H1 (cell line): ENCODE measurements around the gene ASGR2. TPM values are rescaled to one million over a fixed set of nuclear protein-coding genes. Genes with fewer than 3 reads are reported as not detected.

Experiments used
- CTCF ChIA-PET: fragments of 300-600 bp; sonication (Branson Sonifier 250); formaldehyde crosslinking; loops from one replicate; lab custom pipeline; 2021; ENCODE audit not compliant: partially characterized antibody; lab: Charles Lee
- POLR2A ChIA-PET: fragments of 300-600 bp; sonication (Branson Sonifier 250); formaldehyde crosslinking; loops from one replicate; lab custom pipeline; 2021; ENCODE audit warnings: inconsistent platforms; ENCODE audit not compliant: partially characterized antibody; lab: Charles Lee
- DNase-seq, 2 experiments: peaks; one replicate each; pipeline versions ENCODE4 v3.0.0 to v3.0.0-alpha.2; 2010 to 2022; ENCODE audit warnings: low spot score in 2 of 2, low read depth in 1 of 2, mixed read lengths in 1 of 2
- FAIRE-seq: peaks from 2 replicates; lab custom pipeline; 2011; peaks lifted over from hg19 to GRCh38; lab: Jason Lieb, UNC
- H2AFZ ChIP-seq: 2 replicates; pipeline ENCODE4 v1.8.1; 2012; ENCODE audit warnings: low read length, inconsistent platforms
- H2AK5ac ChIP-seq: 2 replicates; pipeline ENCODE4 v1.6.1; 2013; ENCODE audit warnings: low read depth, low read length
- H2BK120ac ChIP-seq: replicated peaks from 2 replicates; pipeline ENCODE3; 2013; ENCODE audit warnings: low read depth, low read length, inconsistent platforms
- H2BK12ac ChIP-seq: 2 replicates; pipeline ENCODE4 v1.6.1; 2013; ENCODE audit warnings: low read depth, low read length
- H2BK15ac ChIP-seq: 2 replicates; pipeline ENCODE4 v1.6.1; 2013; ENCODE audit warnings: low read length
- H2BK20ac ChIP-seq: 2 replicates; pipeline ENCODE4 v1.6.1; 2013; ENCODE audit warnings: low read length
- H2BK5ac ChIP-seq: 2 replicates; pipeline ENCODE4 v1.6.1; 2013; ENCODE audit warnings: low read depth, low read length
- H3K14ac ChIP-seq: 2 replicates; pipeline ENCODE4 v1.6.1; 2013; ENCODE audit warnings: inconsistent platforms; ENCODE audit not compliant: insufficient read length
- H3K18ac ChIP-seq: 2 replicates; pipeline ENCODE4 v1.6.1; 2013; ENCODE audit warnings: low read length; ENCODE audit errors: extremely low read depth
- H3K23ac ChIP-seq: 2 replicates; pipeline ENCODE4 v1.6.1; 2013; ENCODE audit warnings: inconsistent platforms; ENCODE audit not compliant: insufficient read length
- H3K23me2 ChIP-seq: 2 replicates; pipeline ENCODE4 v1.6.1; 2013; ENCODE audit warnings: low read depth, low read length
- H3K27ac ChIP-seq: 2 replicates; pipeline ENCODE4 v1.6.1; 2011; ENCODE audit warnings: low read depth, low read length, inconsistent platforms
- H3K27me3 ChIP-seq, 4 experiments: replicated peaks in 1 of 4; 1 replicate in 1 of 4; 2 replicates in 3 of 4; pipeline versions ENCODE4 v1.6.1 to v1.8.1; 2011 to 2013; ENCODE audit warnings: low read length in 3 of 4, mild to moderate bottlenecking in 3 of 4, inconsistent platforms in 2 of 4, mixed read lengths in 2 of 4, moderate library complexity in 1 of 4; ENCODE audit not compliant: control insufficient read depth in 3 of 4, insufficient read depth in 3 of 4; ENCODE audit errors: extremely low read depth in 1 of 4
- H3K36me3 ChIP-seq, 4 experiments: 2 replicates each; pipeline versions ENCODE4 v1.6.1 to v1.8.1; 2011 to 2013; ENCODE audit warnings: mild to moderate bottlenecking in 4 of 4, low read length in 3 of 4, moderate library complexity in 2 of 4, control low read depth in 1 of 4, inconsistent platforms in 1 of 4; ENCODE audit not compliant: insufficient read depth in 4 of 4, control insufficient read depth in 2 of 4
- H3K4ac ChIP-seq: replicated peaks from 2 replicates; pipeline ENCODE3; 2013; ENCODE audit warnings: low read length, low read depth, mixed read lengths, inconsistent platforms; ENCODE audit not compliant: insufficient read length
- H3K4me1 ChIP-seq, 4 experiments: replicated peaks in 1 of 4; 1 replicate in 1 of 4; 2 replicates in 3 of 4; pipeline versions ENCODE4 v1.6.1 to v1.8.1; 2011 to 2013; ENCODE audit warnings: low read length in 3 of 4, inconsistent platforms in 2 of 4, mixed read lengths in 1 of 4; ENCODE audit not compliant: insufficient read depth in 4 of 4, control insufficient read depth in 3 of 4
- H3K4me2 ChIP-seq, 2 experiments: 2 replicates each; pipeline versions ENCODE4 v1.6.1 to v1.8.1; 2011 to 2013; ENCODE audit warnings: low read depth in 2 of 2, low read length in 2 of 2, control low read depth in 1 of 2, inconsistent platforms in 1 of 2, mild to moderate bottlenecking in 1 of 2; ENCODE audit not compliant: insufficient read depth in 1 of 2
- H3K4me3 ChIP-seq, 4 experiments: fragments of 200-600, 300-600 bp in 1 of 4; sonication (generic), shearing (Covaris generic), sonication (Bioruptor Twin) in 1 of 4; 2 replicates each; pipeline versions ENCODE4 v1.5.1 to v1.8.1; 2011 to 2016; ENCODE audit warnings: low read length in 4 of 4, low read depth in 3 of 4, control low read depth in 2 of 4, inconsistent platforms in 2 of 4, mild to moderate bottlenecking in 2 of 4, mixed read lengths in 1 of 4, moderate library complexity in 1 of 4; ENCODE audit not compliant: insufficient read depth in 2 of 4; ENCODE audit errors: extremely low read depth in 1 of 4
- H3K56ac ChIP-seq: replicated peaks from 2 replicates; pipeline ENCODE3; 2013; ENCODE audit warnings: low read depth, mild to moderate bottlenecking, mixed read lengths, low read length, inconsistent platforms; ENCODE audit not compliant: insufficient read length
- H3K79me1 ChIP-seq: 2 replicates; pipeline ENCODE4 v1.6.1; 2013; ENCODE audit warnings: low read depth, low read length, control low read depth
- H3K79me2 ChIP-seq, 2 experiments: 2 replicates each; pipeline versions ENCODE4 v1.6.1 to v1.8.1; 2012 to 2013; ENCODE audit warnings: low read length in 2 of 2, mild to moderate bottlenecking in 2 of 2, inconsistent platforms in 1 of 2; ENCODE audit not compliant: insufficient read depth in 2 of 2, control insufficient read depth in 1 of 2
- H3K9ac ChIP-seq, 4 experiments: replicated peaks in 1 of 4; 1 replicate in 1 of 4; 2 replicates in 3 of 4; pipeline versions ENCODE4 v1.6.1 to v1.8.1; 2011 to 2013; ENCODE audit warnings: low read depth in 3 of 4, low read length in 3 of 4, control low read depth in 2 of 4, mild to moderate bottlenecking in 2 of 4, moderate library complexity in 2 of 4, inconsistent platforms in 1 of 4; ENCODE audit errors: extremely low read depth in 1 of 4
- H3K9me3 ChIP-seq, 2 experiments: 2 replicates each; pipeline versions ENCODE4 v1.6.1 to v1.8.1; 2012 to 2013; ENCODE audit warnings: mild to moderate bottlenecking in 2 of 2, moderate library complexity in 2 of 2, control low read depth in 1 of 2, inconsistent platforms in 1 of 2, low read depth in 1 of 2, low read length in 1 of 2, mixed read lengths in 1 of 2; ENCODE audit not compliant: insufficient read depth in 2 of 2
- H4K20me1 ChIP-seq, 2 experiments: replicated peaks in 1 of 2; 2 replicates each; pipeline versions ENCODE3 to v1.8.1; 2011 to 2013; ENCODE audit warnings: inconsistent platforms in 2 of 2, low read length in 2 of 2, mild to moderate bottlenecking in 1 of 2; ENCODE audit not compliant: insufficient read depth in 2 of 2, control insufficient read depth in 1 of 2
- H4K5ac ChIP-seq: 2 replicates; pipeline ENCODE4 v1.6.1; 2013; ENCODE audit warnings: low read length, low read depth, mixed read lengths, inconsistent platforms; ENCODE audit not compliant: insufficient read length
- H4K8ac ChIP-seq: 2 replicates; pipeline ENCODE4 v1.8.0; 2013; ENCODE audit warnings: mild to moderate bottlenecking, moderate library complexity, low read length, inconsistent platforms; ENCODE audit not compliant: insufficient read depth; ENCODE audit errors: extremely low read depth
- H4K91ac ChIP-seq: replicated peaks from 2 replicates; pipeline ENCODE3; 2013; ENCODE audit warnings: low read length, mixed read lengths, inconsistent platforms; ENCODE audit not compliant: insufficient read length
- ATF3 ChIP-seq: IDR thresholded peaks from 2 replicates; pipeline ENCODE4 v1.6.1; 2011; ENCODE audit warnings: low read depth, mild to moderate bottlenecking, low read length; ENCODE audit not compliant: insufficient read depth
- KDM1A ChIP-seq: fragments of 200-600, 300-600 bp; sonication (generic); IDR thresholded peaks from 2 replicates; pipeline ENCODE4 v1.7.1; 2016; ENCODE audit warnings: mild to moderate bottlenecking, low read length, borderline replicate concordance
- KDM4A ChIP-seq: IDR thresholded peaks from one replicate; pipeline ENCODE4 v1.7.1; 2012; ENCODE audit warnings: low read depth, mild to moderate bottlenecking, moderate library complexity, low read length, inconsistent platforms; ENCODE audit not compliant: severe bottlenecking
- NRF1 ChIP-seq: IDR thresholded peaks from 2 replicates; pipeline ENCODE4 v1.6.1; 2011; ENCODE audit warnings: mild to moderate bottlenecking, low read depth, low read length, improper control_type of control experiment
- PHF8 ChIP-seq: fragments of 200-600 bp; sonication (generic); conservative IDR thresholded peaks from 2 replicates; pipeline ENCODE4 v1.7.1; 2012; ENCODE audit warnings: low read depth, mild to moderate bottlenecking, inconsistent platforms, low read length, moderate library complexity
- SAP30 ChIP-seq: fragments of 300-600 bp; sonication (generic); IDR thresholded peaks from 2 replicates; pipeline ENCODE4 v1.7.1; 2012; ENCODE audit warnings: low read length, moderate library complexity, mild to moderate bottlenecking, inconsistent platforms; ENCODE audit not compliant: insufficient read depth, insufficient replicate concordance
- SIRT6 ChIP-seq: IDR thresholded peaks from one replicate; pipeline ENCODE4 v1.7.1; 2012; ENCODE audit warnings: low read length, inconsistent platforms
- SP1 ChIP-seq: IDR thresholded peaks from 2 replicates; pipeline ENCODE4 v1.6.1; 2011; ENCODE audit warnings: low read depth, low read length
- SP2 ChIP-seq: IDR thresholded peaks from 2 replicates; pipeline ENCODE4 v1.6.1; 2012; ENCODE audit warnings: mild to moderate bottlenecking, low read length, inconsistent platforms
- SP4 ChIP-seq: IDR thresholded peaks from 2 replicates; pipeline ENCODE4 v1.6.1; 2012; ENCODE audit warnings: low read length, inconsistent platforms
- SRF ChIP-seq: IDR thresholded peaks from 2 replicates; pipeline ENCODE4 v1.6.1; 2011; ENCODE audit warnings: mild to moderate bottlenecking, low read depth, low read length, moderate library complexity
- USF2 ChIP-seq: IDR thresholded peaks from 2 replicates; pipeline ENCODE4 v1.6.1; 2011; ENCODE audit warnings: low read length, improper control_type of control experiment
- WGBS, 2 experiments: shearing (Covaris generic) in 1 of 2; methylation state at CpG; one replicate each; pipeline versions ENCODE4 v1.1.6 to v1.1.7; 2013 to 2015; ENCODE audit warnings: low lambda C conversion rate in 2 of 2, mixed read lengths in 2 of 2, inconsistent platforms in 1 of 2, low coverage in 1 of 2, missing lambda C conversion rate in 1 of 2; ENCODE audit not compliant: insufficient replicate concordance in 2 of 2, insufficient coverage in 1 of 2, insufficient read length in 1 of 2; ENCODE audit errors: extremely low coverage in 1 of 2, missing lambda C conversion rate in 1 of 2; 5-methylcytosine and 5-hydroxymethylcytosine counted together
- polyA plus RNA-seq, 7 experiments: library from polyadenylated mRNA; depleted of rRNA in 3 of 7; stranded (reverse) in 5 of 7; unstranded in 2 of 7; fragments of >200 nt in 5 of 7; fragments of 200-250 nt in 2 of 7; gene quantifications; 1 replicate in 5 of 7; 2 replicates in 1 of 7; 4 replicates in 1 of 7; pipeline versions ENCODE4 v1.2.1 to v1.2.3, GENCODE V29; 2011 to 2013; ENCODE audit warnings: missing spikeins in 2 of 7, mixed read lengths in 2 of 7
- total RNA-seq: library from RNA; stranded (reverse); fragmentation: NEBNext Ultra II Directional; extraction: Animal tissue kit (Norgen Biotek cat#: 25700); gene quantifications from 2 replicates; pipeline ENCODE4 v1.2.1, GENCODE V29; 2021

Gene ASGR2
- total and polyA plus RNA-seq, 2 of the 8 experiments (the other 6 are each of a cell fraction or from before 2014, with no cell fraction given), result 0.91 TPM; not detected in 1

DNA sequence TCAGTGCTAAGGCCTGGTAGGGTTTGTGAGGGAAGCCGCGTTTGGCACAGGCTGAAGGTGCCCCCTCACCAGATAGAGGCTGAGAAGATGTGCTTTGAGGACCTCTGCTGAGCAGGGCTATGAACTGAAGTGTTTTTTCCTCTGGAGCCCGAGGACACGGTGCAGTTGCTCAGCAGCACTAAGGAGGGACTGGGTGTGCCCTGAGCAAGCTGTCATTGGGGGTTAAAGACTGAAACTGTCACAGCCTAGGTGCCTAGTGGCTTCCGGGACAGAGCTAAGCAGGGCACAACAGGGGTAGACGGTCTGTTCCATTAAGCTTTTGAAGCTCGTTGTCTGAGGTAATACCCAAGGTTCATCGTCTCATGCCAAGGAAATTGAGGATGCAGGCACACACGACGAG, 24.8 kb upstream of the ASGR2 start:
- Histone ChIP-seq H3K79me1 (no peaks in the 10 kb centered on the region), H2BK12ac (peak overlapping the region; percentile 5; the same call in 1 of the 2 replicates), H3K9me3 (no peaks in the 10 kb centered on the region), H3K36me3 (no peaks in the 10 kb centered on the region), H3K23me2 (no peaks in the 10 kb centered on the region), H3K4me1 (peaks cover 0 to 17% (median 7%) of the 10 kb centered on the region in 4 experiments; a peak in 6 of 7 replicates), H2BK5ac (no peak overlapping the region), H3K56ac (no peak overlapping the region), H2BK120ac (peak overlapping the region; percentile 40), H3K27ac (no peak overlapping the region), H4K91ac (peak overlapping the region; percentile 20), H2BK20ac (no peak overlapping the region), H4K5ac (no peak overlapping the region), H4K8ac (no peak overlapping the region), H2AK5ac (0 out of 2 replicates have a peak overlapping the region, but pooled peaks have one; percentile 56), H3K23ac (no peak overlapping the region), H3K4ac (no peak overlapping the region), H3K18ac (peak overlapping the region; percentile 44; the same call in 1 of the 2 replicates), H3K27me3 (no peaks in the 10 kb centered on the region), H3K4me2 (peak overlapping the region in 1 of 2 experiments; percentile 27; a peak in 1 of 4 replicates), H3K9ac (no peak overlapping the region; a peak in 1 of 7 replicates), H2BK15ac (peak overlapping the region; percentile 48; the same call in 1 of the 2 replicates), H3K79me2 (no peaks in the 10 kb centered on the region), H4K20me1 (no peaks in the 10 kb centered on the region), H3K4me3 (no peak overlapping the region), H3K14ac (no peak overlapping the region), H2AFZ (peak overlapping the region; percentile 73; the same call in 1 of the 2 replicates)
- DNase-seq (no peak), FAIRE-seq (no peak)
- ChIA-PET POLR2A (interaction anchor here (1.0 to 1.5 kb wide), 2 partner anchors 26 to 85 kb away, joined by 3 read pairs; no protein-coding TSS in a partner anchor), CTCF (interaction anchor here (0.6 to 17.7 kb wide), 12 partner anchors 8 to 118 kb away, joined by 3 to 434 read pairs (median 4); partner anchors contain the start of genes ASGR1 and SLC16A11)
- 84% methylated on average over 10 of the region's 10 CpGs; no CpG with 5 or more reads in 1 of the 2 experiments for WGBS, 2 experiments
- TF ChIP-seq USF2, result no peak
- no peak for TF ChIP-seq KDM4A
- TF ChIP-seq PHF8, result no peak
- no peak for TF ChIP-seq SP4
- no peak for TF ChIP-seq SAP30
- no peak for TF ChIP-seq SRF
- TF ChIP-seq KDM1A, result no peak
- no peak for TF ChIP-seq SIRT6
- TF ChIP-seq NRF1, result no peak
- TF ChIP-seq SP2, result no peak
- TF ChIP-seq ATF3, result no peak
- TF ChIP-seq SP1, result no peak
